ENCODE data around the gene PRMT1.

PRMT1 gene

GRCh38 chr19:49642492-49643035 lies 34.5 kb upstream of the PRMT1 start:
- H3K4me1 ChIP-seq = peaks cover 28% of the 10 kb centered on the region

GRCh38 chr19:49643466-49643865 lies 33.6 kb upstream of the PRMT1 start:
- H3K9ac ChIP-seq = no peak overlapping the region
- no peaks in the 10 kb centered on the region for H3K27me3 ChIP-seq (ENCODE audit: control insufficient read depth, insufficient read depth, low read length)
- H3K36me3 ChIP-seq (ENCODE audit: control insufficient read depth, insufficient read depth, low read length) = no peaks in the 10 kb centered on the region
- no peak overlapping the region for H3K4me2 ChIP-seq (ENCODE audit: low read length)
- TF ChIP-seq CTCF (IDR thresholded peaks at IDR 0.05) = no peak
- H3K27ac ChIP-seq = no peak overlapping the region
- peaks cover 23% of the 10 kb centered on the region for H3K4me1 ChIP-seq
- H2AFZ ChIP-seq = no peak overlapping the region
- peak overlapping the region; percentile 97 for H3K4me3 ChIP-seq (ENCODE audit: low read depth, low read length)
- H3K9me3 ChIP-seq (ENCODE audit: control insufficient read depth, low read length) = no peaks in the 10 kb centered on the region
- peaks cover 48% of the 10 kb centered on the region for H3K79me2 ChIP-seq

More at GRCh38 chr19:49642492-49643035, 34.5 kb upstream of the PRMT1 start:
- no peaks in the 10 kb centered on the region for H3K36me3 ChIP-seq (ENCODE audit: control insufficient read depth, insufficient read depth, low read length)
- H3K4me2 ChIP-seq (ENCODE audit: low read length) = peak overlapping the region; percentile 85
- no peaks in the 10 kb centered on the region for H3K9me3 ChIP-seq (ENCODE audit: control insufficient read depth, low read length)
- H3K79me2 ChIP-seq = peaks cover 48% of the 10 kb centered on the region
- TF ChIP-seq CTCF (IDR thresholded peaks at IDR 0.05) = no peak
- H2AFZ ChIP-seq = peak overlapping the region; percentile 86
- peak overlapping the region; percentile 97 for H3K4me3 ChIP-seq (ENCODE audit: low read depth, low read length)
- H3K9ac ChIP-seq = peak overlapping the region; percentile 85
- peak overlapping the region; percentile 82 for H3K27ac ChIP-seq
- no peaks in the 10 kb centered on the region for H3K27me3 ChIP-seq (ENCODE audit: control insufficient read depth, insufficient read depth, low read length)

- Histone ChIP-seq H3K27ac (no peak overlapping the region), H3K36me3 (ENCODE audit: control insufficient read depth, insufficient read depth, low read length) (no peaks in the 10 kb centered on the region), H3K27me3 (ENCODE audit: control insufficient read depth, insufficient read depth, low read length) (no peaks in the 10 kb centered on the region), H3K9ac (no peak overlapping the region), H3K79me2 (peaks cover 48% of the 10 kb centered on the region), H3K9me3 (ENCODE audit: control insufficient read depth, low read length) (no peaks in the 10 kb centered on the region), H2AFZ (no peak overlapping the region), H3K4me3 (ENCODE audit: low read depth, low read length) (no peak overlapping the region), H3K4me2 (ENCODE audit: low read length) (no peak overlapping the region), H3K4me1 (peaks cover 18% of the 10 kb centered on the region)
- no peak for TF ChIP-seq CTCF (IDR thresholded peaks at IDR 0.05)
These were observed 31.5 kb upstream of the PRMT1 start for GRCh38 chr19:49645592-49645991.

GRCh38 chr19:49645995-49646394 lies 31.1 kb upstream of the PRMT1 start:
- Histone ChIP-seq H3K27me3 (ENCODE audit: control insufficient read depth, insufficient read depth, low read length) (no peaks in the 10 kb centered on the region), H3K36me3 (ENCODE audit: control insufficient read depth, insufficient read depth, low read length) (no peaks in the 10 kb centered on the region), H3K4me1 (peaks cover 15% of the 10 kb centered on the region), H3K79me2 (peaks cover 48% of the 10 kb centered on the region), H3K9me3 (ENCODE audit: control insufficient read depth, low read length) (no peaks in the 10 kb centered on the region), H3K9ac (no peak overlapping the region), H3K4me2 (ENCODE audit: low read length) (no peak overlapping the region), H2AFZ (no peak overlapping the region), H3K27ac (no peak overlapping the region), H3K4me3 (ENCODE audit: low read depth, low read length) (no peak overlapping the region)
- no peak for TF ChIP-seq CTCF (IDR thresholded peaks at IDR 0.05)

- Histone ChIP-seq H3K4me3 (ENCODE audit: low read depth, low read length) (no peak overlapping the region), H3K4me2 (ENCODE audit: low read length) (no peak overlapping the region), H3K79me2 (peaks cover 48% of the 10 kb centered on the region), H2AFZ (no peak overlapping the region), H3K27ac (no peak overlapping the region), H3K9ac (no peak overlapping the region), H3K27me3 (ENCODE audit: control insufficient read depth, insufficient read depth, low read length) (no peaks in the 10 kb centered on the region), H3K9me3 (ENCODE audit: control insufficient read depth, low read length) (no peaks in the 10 kb centered on the region), H3K4me1 (peaks cover 11% of the 10 kb centered on the region), H3K36me3 (ENCODE audit: control insufficient read depth, insufficient read depth, low read length) (no peaks in the 10 kb centered on the region)
- no peak for TF ChIP-seq CTCF (IDR thresholded peaks at IDR 0.05)
These were observed 30.5 kb upstream of the PRMT1 start for GRCh38 chr19:49646586-49646985.
